Measurements from ENCODE around the gene ZNF451. TPM values are rescaled to one million over a fixed set of nuclear protein-coding genes. Genes with fewer than 3 reads are reported as not detected.

The ZNF451 gene
- total and polyA plus RNA-seq, 2 donors (not counting 1 experiment from before 2014, with no cell fraction given) = 25.9 to 86.3 TPM

DNA sequence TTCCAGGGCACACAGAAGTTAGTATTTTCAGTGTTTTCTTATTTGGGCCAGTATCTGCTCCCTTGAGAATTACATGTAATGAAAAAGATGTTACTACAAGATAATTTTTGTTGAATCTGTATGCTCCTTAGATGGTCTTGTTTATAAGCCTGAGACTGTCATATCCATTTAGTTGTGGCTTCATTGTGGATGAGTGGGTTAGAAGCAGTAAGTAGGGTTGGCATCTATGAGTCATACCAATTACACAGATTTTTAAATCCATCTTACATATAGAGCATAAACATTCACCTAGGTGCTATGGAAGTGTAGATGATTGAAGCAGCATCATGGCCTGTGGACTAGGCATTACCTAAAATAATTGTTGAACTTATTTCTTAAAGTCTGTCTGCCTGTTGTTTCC is 68.7 kb downstream of the ZNF451 start:
- DNase-seq (no peak), ATAC-seq (ENCODE audit: low read depth) (no peak)
- Histone ChIP-seq H2AFZ (ENCODE audit: insufficient read depth, low read depth, low read length, poor library complexity, severe bottlenecking) (no peak overlapping the region), H3K4me1 (ENCODE audit: control insufficient read depth in 2 of 2, insufficient read depth in 2 of 2, low read length in 2 of 2) (no peaks in the 10 kb centered on the region), H4K20me1 (ENCODE audit: control insufficient read depth, insufficient read depth, low read length, poor library complexity, severe bottlenecking) (no peaks in the 10 kb centered on the region), H3K9me3 (ENCODE audit: control extremely low read depth in 1 of 3, control insufficient read depth in 2 of 3, insufficient read depth in 1 of 3, low read length in 2 of 3) (no peaks in the 10 kb centered on the region), H3K9ac (ENCODE audit: low read length) (no peak overlapping the region), H3K36me3 (replicated peaks in 1 of 2; ENCODE audit: control extremely low read depth in 1 of 2, control insufficient read depth in 1 of 2, extremely low read depth in 1 of 2, insufficient read depth in 2 of 2, low read length in 1 of 2) (peaks cover 9 to 22% of the 10 kb centered on the region in 2 experiments), H3K27me3 (replicated peaks in 1 of 4; ENCODE audit: control extremely low read depth in 1 of 4, control insufficient read depth in 3 of 4, insufficient read depth in 4 of 4, low read length in 3 of 4) (no peaks in the 10 kb centered on the region), H3K79me2 (ENCODE audit: control insufficient read depth, insufficient read depth, low read length) (no peaks in the 10 kb centered on the region), H3K4me2 (replicated peaks; ENCODE audit: low read depth, low read length, poor library complexity, severe bottlenecking) (no peak overlapping the region), H3K4me3 (ENCODE audit: control extremely low read depth in 1 of 5, extremely low read depth in 1 of 5, insufficient read depth in 1 of 5, low read depth in 2 of 5, low read length in 4 of 5) (no peak overlapping the region), H3K27ac (ENCODE audit: low read length in 2 of 2) (no peak overlapping the region)
- intact Hi-C loops (cut with micrococcal nuclease) = no loop called here
- Mint-ChIP-seq H3K4me1 (no peaks in the 10 kb centered on the region), H3K27me3 (no peaks in the 10 kb centered on the region), H3K27ac (no peak overlapping the region), H3K4me3 (no peak overlapping the region), H3K9me3 (ENCODE audit: insufficient read depth) (no peaks in the 10 kb centered on the region)
- ChIA-PET POLR2A (no interaction called here), CTCF (no interaction called here)
- TF ChIP-seq EZH2 (IDR thresholded peaks at IDR 0.05; ENCODE audit: borderline replicate concordance, insufficient read depth, low read depth, low read length, poor library complexity, severe bottlenecking) = no peak
- TF ChIP-seq, protein P1, sequence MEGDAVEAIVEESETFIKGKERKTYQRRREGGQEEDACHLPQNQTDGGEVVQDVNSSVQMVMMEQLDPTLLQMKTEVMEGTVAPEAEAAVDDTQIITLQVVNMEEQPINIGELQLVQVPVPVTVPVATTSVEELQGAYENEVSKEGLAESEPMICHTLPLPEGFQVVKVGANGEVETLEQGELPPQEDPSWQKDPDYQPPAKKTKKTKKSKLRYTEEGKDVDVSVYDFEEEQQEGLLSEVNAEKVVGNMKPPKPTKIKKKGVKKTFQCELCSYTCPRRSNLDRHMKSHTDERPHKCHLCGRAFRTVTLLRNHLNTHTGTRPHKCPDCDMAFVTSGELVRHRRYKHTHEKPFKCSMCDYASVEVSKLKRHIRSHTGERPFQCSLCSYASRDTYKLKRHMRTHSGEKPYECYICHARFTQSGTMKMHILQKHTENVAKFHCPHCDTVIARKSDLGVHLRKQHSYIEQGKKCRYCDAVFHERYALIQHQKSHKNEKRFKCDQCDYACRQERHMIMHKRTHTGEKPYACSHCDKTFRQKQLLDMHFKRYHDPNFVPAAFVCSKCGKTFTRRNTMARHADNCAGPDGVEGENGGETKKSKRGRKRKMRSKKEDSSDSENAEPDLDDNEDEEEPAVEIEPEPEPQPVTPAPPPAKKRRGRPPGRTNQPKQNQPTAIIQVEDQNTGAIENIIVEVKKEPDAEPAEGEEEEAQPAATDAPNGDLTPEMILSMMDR (IDR thresholded peaks at IDR 0.05) = no peak

DNA sequence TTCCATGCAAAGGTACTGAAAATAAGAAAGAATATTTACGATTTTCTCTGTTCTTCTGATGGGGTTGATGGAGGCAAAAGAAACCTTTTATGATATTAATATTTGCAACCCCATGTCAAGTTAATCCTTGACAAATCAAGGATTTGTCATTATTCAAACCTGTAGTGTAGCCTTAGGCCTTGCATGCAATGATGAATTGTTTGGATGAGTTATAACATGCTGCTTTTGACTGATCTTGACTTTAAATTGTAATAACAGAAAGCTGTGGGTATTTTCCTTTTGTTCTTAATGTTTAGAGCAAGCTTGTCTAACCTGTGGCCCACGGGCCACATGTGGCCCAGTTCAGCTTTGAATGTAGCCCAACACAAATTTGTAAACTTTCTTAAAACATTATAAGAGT is 69.1 kb downstream of the ZNF451 start:
- ATAC-seq (ENCODE audit: low read depth) = no peak
- TF ChIP-seq, protein P1 (IDR thresholded peaks at IDR 0.05) = no peak
- no peak for TF ChIP-seq EZH2 (IDR thresholded peaks at IDR 0.05; ENCODE audit: borderline replicate concordance, insufficient read depth, low read depth, low read length, poor library complexity, severe bottlenecking)
- Mint-ChIP-seq H3K9me3 (ENCODE audit: insufficient read depth) (no peaks in the 10 kb centered on the region), H3K27me3 (no peaks in the 10 kb centered on the region), H3K4me1 (no peaks in the 10 kb centered on the region), H3K27ac (no peak overlapping the region), H3K4me3 (no peak overlapping the region)
- no peaks in the 10 kb centered on the region for H3K79me2 ChIP-seq (ENCODE audit: control insufficient read depth, insufficient read depth, low read length)
- no peaks in the 10 kb centered on the region for H3K9me3 ChIP-seq (ENCODE audit: control extremely low read depth in 1 of 3, control insufficient read depth in 2 of 3, insufficient read depth in 1 of 3, low read length in 2 of 3)
- POLR2A ChIA-PET = no interaction called here
- no peak overlapping the region for H3K27ac ChIP-seq (ENCODE audit: low read length in 2 of 2)
- no peak for DNase-seq
- no peak overlapping the region for H3K4me3 ChIP-seq (ENCODE audit: control extremely low read depth in 1 of 5, extremely low read depth in 1 of 5, insufficient read depth in 1 of 5, low read depth in 2 of 5, low read length in 4 of 5)
- no peaks in the 10 kb centered on the region for H4K20me1 ChIP-seq (ENCODE audit: control insufficient read depth, insufficient read depth, low read length, poor library complexity, severe bottlenecking)
- H3K36me3 ChIP-seq (replicated peaks in 1 of 2; ENCODE audit: control extremely low read depth in 1 of 2, control insufficient read depth in 1 of 2, extremely low read depth in 1 of 2, insufficient read depth in 2 of 2, low read length in 1 of 2) = peaks cover 7 to 18% of the 10 kb centered on the region in 2 experiments
- WGBS (ENCODE audit: insufficient coverage) = no CpG with 5 or more reads among the region's 2 CpGs
- H3K9ac ChIP-seq (ENCODE audit: low read length) = no peak overlapping the region
- H3K27me3 ChIP-seq (replicated peaks in 1 of 4; ENCODE audit: control extremely low read depth in 1 of 4, control insufficient read depth in 3 of 4, insufficient read depth in 4 of 4, low read length in 3 of 4) = no peaks in the 10 kb centered on the region
- H2AFZ ChIP-seq (ENCODE audit: insufficient read depth, low read depth, low read length, poor library complexity, severe bottlenecking) = no peak overlapping the region
- no peak overlapping the region for H3K4me2 ChIP-seq (replicated peaks; ENCODE audit: low read depth, low read length, poor library complexity, severe bottlenecking)
- no peaks in the 10 kb centered on the region for H3K4me1 ChIP-seq (ENCODE audit: control insufficient read depth in 2 of 2, insufficient read depth in 2 of 2, low read length in 2 of 2)
- intact Hi-C loops (cut with micrococcal nuclease) = no loop called here
- CTCF ChIA-PET = no interaction called here

Data from B cell (primary cell).